Measurements from ENCODE around the gene ATF6.

- TF ChIP-seq, protein P1, sequence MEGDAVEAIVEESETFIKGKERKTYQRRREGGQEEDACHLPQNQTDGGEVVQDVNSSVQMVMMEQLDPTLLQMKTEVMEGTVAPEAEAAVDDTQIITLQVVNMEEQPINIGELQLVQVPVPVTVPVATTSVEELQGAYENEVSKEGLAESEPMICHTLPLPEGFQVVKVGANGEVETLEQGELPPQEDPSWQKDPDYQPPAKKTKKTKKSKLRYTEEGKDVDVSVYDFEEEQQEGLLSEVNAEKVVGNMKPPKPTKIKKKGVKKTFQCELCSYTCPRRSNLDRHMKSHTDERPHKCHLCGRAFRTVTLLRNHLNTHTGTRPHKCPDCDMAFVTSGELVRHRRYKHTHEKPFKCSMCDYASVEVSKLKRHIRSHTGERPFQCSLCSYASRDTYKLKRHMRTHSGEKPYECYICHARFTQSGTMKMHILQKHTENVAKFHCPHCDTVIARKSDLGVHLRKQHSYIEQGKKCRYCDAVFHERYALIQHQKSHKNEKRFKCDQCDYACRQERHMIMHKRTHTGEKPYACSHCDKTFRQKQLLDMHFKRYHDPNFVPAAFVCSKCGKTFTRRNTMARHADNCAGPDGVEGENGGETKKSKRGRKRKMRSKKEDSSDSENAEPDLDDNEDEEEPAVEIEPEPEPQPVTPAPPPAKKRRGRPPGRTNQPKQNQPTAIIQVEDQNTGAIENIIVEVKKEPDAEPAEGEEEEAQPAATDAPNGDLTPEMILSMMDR (IDR thresholded peaks at IDR 0.05; ENCODE audit: low read depth, low read length) = no peak
- TF ChIP-seq POLR2A (IDR thresholded peaks at IDR 0.05; ENCODE audit: extremely low read depth, insufficient read length) = no peak
- TF ChIP-seq MYC (IDR thresholded peaks at IDR 0.05; ENCODE audit: low read depth, low read length) = no peak
- TF ChIP-seq MAX (IDR thresholded peaks at IDR 0.05; ENCODE audit: low read depth, low read length) = no peak
Measured at GRCh38 chr1:161987872-161988271, 221.8 kb downstream of the ATF6 start.

All from NB4 (cell line).